Measurements from ENCODE around the gene MLN.

Gene MLN

GRCh38 chr6:33788694-33789549, 14.9 kb downstream of the MLN start, which contains the start of gene LEMD2:
Gene LEMD2, minus strand, starts transcription at chr6:33789130. Its CDS starts 14 bp downstream, at chr6:33789116.
- DNase-seq (ENCODE audit: low read depth), result peak; percentile 68

- DNase-seq (ENCODE audit: low read depth), result no peak
These were observed 15.7 kb downstream of the MLN start for GRCh38 chr6:33787954-33788693.

- DNase-seq (ENCODE audit: low read depth), result no peak
These were observed 16.4 kb downstream of the MLN start for GRCh38 chr6:33787346-33787953.

- DNase-seq (ENCODE audit: low read depth), result no peak
These were observed 17.1 kb downstream of the MLN start for GRCh38 chr6:33786736-33787135.

- DNase-seq (ENCODE audit: low read depth), result no peak
These were observed 18.0 kb downstream of the MLN start for GRCh38 chr6:33785778-33786177.

GRCh38 chr6:33784787-33785186, 19.0 kb downstream of the MLN start:
- no peak for DNase-seq (ENCODE audit: low read depth)

- no peak for DNase-seq (ENCODE audit: low read depth)
These were observed 19.9 kb downstream of the MLN start for GRCh38 chr6:33783781-33784520.

- no peak for DNase-seq (ENCODE audit: low read depth)
These were observed 21.2 kb downstream of the MLN start for GRCh38 chr6:33782561-33782960.

GRCh38 chr6:33781131-33781975, 22.4 kb downstream of the MLN start:
- peak; percentile 64 for DNase-seq (ENCODE audit: low read depth)

GRCh38 chr6:33779895-33780294, 23.9 kb downstream of the MLN start:
- no peak for DNase-seq (ENCODE audit: low read depth)

- no peak for DNase-seq (ENCODE audit: low read depth)
These were observed 24.5 kb downstream of the MLN start for GRCh38 chr6:33779290-33779689.

- DNase-seq (ENCODE audit: low read depth), result no peak
These were observed 25.2 kb downstream of the MLN start for GRCh38 chr6:33778444-33779121.

GRCh38 chr6:33777398-33778388, 26.1 kb downstream of the MLN start:
- no peak for DNase-seq (ENCODE audit: low read depth)

GRCh38 chr6:33776764-33777163, 27.0 kb downstream of the MLN start:
- DNase-seq (ENCODE audit: low read depth), result no peak

GRCh38 chr6:33776186-33776585, 27.6 kb downstream of the MLN start:
- no peak for DNase-seq (ENCODE audit: low read depth)

GRCh38 chr6:33774774-33775173, 29.0 kb downstream of the MLN start:
- DNase-seq (ENCODE audit: low read depth), result no peak

- DNase-seq (ENCODE audit: low read depth), result no peak
These were observed 30.8 kb downstream of the MLN start for GRCh38 chr6:33772902-33773472.

- no peak for DNase-seq (ENCODE audit: low read depth)
These were observed 31.5 kb downstream of the MLN start for GRCh38 chr6:33772082-33772830.
